Caco-2 (cell line): Measurements from ENCODE around the gene GBP4. TPM values are rescaled to one million over a fixed set of nuclear protein-coding genes. Genes with fewer than 3 reads are reported as not detected.

Experiments
- BruUV-seq: library from RNA; stranded (reverse); fragments of 400-500 nt; replicated peaks from 2 replicates; lab custom pipeline; 2021; lab: Mats Ljungman, UMichigan
- CTCF ChIA-PET: fragments of 300-600 bp; sonication (Branson Sonifier 250); formaldehyde crosslinking; loops from one replicate; lab custom pipeline; 2022; ENCODE audit warnings: antibody characterized with exemption; lab: Charles Lee
- POLR2A ChIA-PET: fragments of 300-600 bp; sonication (Branson Sonifier 250); formaldehyde crosslinking; loops from one replicate; lab custom pipeline; 2022; ENCODE audit warnings: antibody characterized with exemption; lab: Charles Lee
- DNase-seq, 2 experiments: peaks; one replicate each; pipeline versions ENCODE4 v3.0.0 to v3.0.0-alpha.2; 2020 to 2022
- H3K27me3 ChIP-seq: replicated peaks from 2 replicates; pipeline ENCODE4 v1.6.0; 2011; ENCODE audit warnings: low read length; ENCODE audit not compliant: control insufficient read depth, insufficient read depth
- H3K36me3 ChIP-seq: 2 replicates; pipeline ENCODE4 v1.5.1; 2011; ENCODE audit warnings: low read length; ENCODE audit not compliant: control insufficient read depth, insufficient read depth
- H3K4me1 ChIP-seq: fragments of 250-450 bp; sonication (Bioruptor Pico); 2 replicates; pipeline ENCODE4 v1.5.1; 2020; ENCODE audit warnings: mild to moderate bottlenecking
- H3K4me3 ChIP-seq: 2 replicates; pipeline ENCODE4 v1.5.1; 2011; ENCODE audit warnings: low read depth, mild to moderate bottlenecking, control low read depth, low read length
- H3K9me3 ChIP-seq: fragments of 250-450 bp; sonication (Bioruptor Pico); 2 replicates; pipeline ENCODE4 v1.5.1; 2020; ENCODE audit warnings: mild to moderate bottlenecking, moderate library complexity
- H3K27ac Mint-ChIP-seq: one replicate; pipeline ENCODE4 v1.8.0; 2022; ENCODE audit warnings: mixed read lengths; ENCODE audit not compliant: unreplicated experiment
- H3K27me3 Mint-ChIP-seq: one replicate; pipeline ENCODE4 v1.8.0; 2022; ENCODE audit warnings: mixed read lengths; ENCODE audit not compliant: insufficient read depth, unreplicated experiment
- H3K36me3 Mint-ChIP-seq: one replicate; pipeline ENCODE4 v1.8.0; 2022; ENCODE audit warnings: mild to moderate bottlenecking, mixed read lengths; ENCODE audit not compliant: insufficient read depth, unreplicated experiment
- H3K4me1 Mint-ChIP-seq: one replicate; pipeline ENCODE4 v1.8.0; 2022; ENCODE audit warnings: low read depth, mixed read lengths; ENCODE audit not compliant: unreplicated experiment
- H3K4me3 Mint-ChIP-seq: one replicate; pipeline ENCODE4 v1.8.0; 2022; ENCODE audit warnings: mild to moderate bottlenecking, moderate library complexity, mixed read lengths; ENCODE audit not compliant: unreplicated experiment
- H3K9me3 Mint-ChIP-seq: one replicate; pipeline ENCODE4 v1.8.0; 2022; ENCODE audit warnings: mixed read lengths; ENCODE audit not compliant: unreplicated experiment
- CTCF ChIP-seq, 2 experiments: fragments of 200-600 bp in 1 of 2; IDR thresholded peaks; 1 replicate in 1 of 2; 2 replicates in 1 of 2; pipeline versions ENCODE4 v1.5.1 to v1.8.0; 2011 to 2022; ENCODE audit warnings: antibody characterized with exemption in 1 of 2, control low read depth in 1 of 2, inconsistent platforms in 1 of 2, low read depth in 1 of 2, low read length in 1 of 2, mild to moderate bottlenecking in 1 of 2, moderate library complexity in 1 of 2; ENCODE audit not compliant: insufficient read depth in 1 of 2, severe bottlenecking in 1 of 2, unreplicated experiment in 1 of 2
- intact Hi-C: fragments of 100-400 bp; cut with micrococcal nuclease; formaldehyde crosslinking; loops from one replicate; pipeline ENCODE4 v1.10.0; 2022; ENCODE audit not compliant: unreplicated experiment
- total RNA-seq: library from RNA; stranded (reverse); gene quantifications from 2 replicates; pipeline ENCODE4 v1.2.3, GENCODE V29; 2022

GBP4 gene
- total RNA-seq, 1 experiment from 2014 or later = not detected

DNA sequence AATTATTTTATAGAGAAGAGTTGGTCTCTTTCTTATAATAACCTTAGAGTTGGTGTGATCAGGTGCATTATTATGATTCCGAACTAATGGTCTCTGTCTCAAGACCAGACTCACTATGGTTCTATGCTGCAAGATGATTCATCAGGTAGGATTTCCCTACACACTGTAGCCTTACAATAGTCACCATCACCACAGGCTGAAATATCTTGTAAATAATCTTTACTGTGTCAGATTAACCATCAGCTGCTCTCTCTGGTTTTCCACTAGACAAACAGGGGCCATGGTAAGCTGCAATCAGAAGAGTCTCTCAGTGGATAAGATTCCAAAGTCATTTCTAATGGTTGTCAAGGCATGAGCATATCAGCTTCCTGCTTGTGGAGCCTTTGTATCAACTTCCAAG lies 4.4 kb upstream of the GBP4 start:
- H3K9me3 ChIP-seq = no peaks in the 10 kb centered on the region
- no peak overlapping the region for H3K4me3 ChIP-seq
- Mint-ChIP-seq H3K9me3 (peaks cover 10% of the 10 kb centered on the region), H3K4me3 (no peak overlapping the region), H3K27me3 (peaks cover under 1% of the 10 kb centered on the region), H3K4me1 (no peaks in the 10 kb centered on the region), H3K27ac (no peak overlapping the region), H3K36me3 (no peaks in the 10 kb centered on the region)
- H3K4me1 ChIP-seq = no peaks in the 10 kb centered on the region
- POLR2A ChIA-PET = no interaction called here
- CTCF ChIA-PET = interaction anchor here (0.6 kb wide), 1 partner anchor 352 kb away, joined by 3 read pairs; no protein-coding TSS in a partner anchor
- DNase-seq = no peak
- H3K27me3 ChIP-seq = no peaks in the 10 kb centered on the region
- H3K36me3 ChIP-seq = no peaks in the 10 kb centered on the region
- no peak for TF ChIP-seq CTCF (IDR thresholded peaks at IDR 0.05; ENCODE audit: insufficient read depth in 1 of 2, low read depth in 1 of 2, low read length in 1 of 2, severe bottlenecking in 1 of 2, unreplicated experiment in 1 of 2)
- no TSS peak for BruUV-seq
- intact Hi-C loops = no loop called here

GRCh38 chr1:89201106-89201794 lies 2.5 kb upstream of the GBP4 start:
- CTCF ChIA-PET = no interaction called here
- intact Hi-C loops = no loop called here
- Histone ChIP-seq H3K4me1 (no peaks in the 10 kb centered on the region), H3K4me3 (no peak overlapping the region), H3K27me3 (no peaks in the 10 kb centered on the region), H3K36me3 (no peaks in the 10 kb centered on the region), H3K9me3 (no peaks in the 10 kb centered on the region)
- DNase-seq = no peak
- Mint-ChIP-seq H3K36me3 (no peaks in the 10 kb centered on the region), H3K9me3 (no peaks in the 10 kb centered on the region), H3K4me1 (no peaks in the 10 kb centered on the region), H3K27ac (no peak overlapping the region), H3K27me3 (peaks cover 3% of the 10 kb centered on the region), H3K4me3 (no peak overlapping the region)
- POLR2A ChIA-PET = no interaction called here
- BruUV-seq = no TSS peak
- TF ChIP-seq CTCF (IDR thresholded peaks at IDR 0.05; ENCODE audit: insufficient read depth in 1 of 2, low read depth in 1 of 2, low read length in 1 of 2, severe bottlenecking in 1 of 2, unreplicated experiment in 1 of 2) = no peak

DNA sequence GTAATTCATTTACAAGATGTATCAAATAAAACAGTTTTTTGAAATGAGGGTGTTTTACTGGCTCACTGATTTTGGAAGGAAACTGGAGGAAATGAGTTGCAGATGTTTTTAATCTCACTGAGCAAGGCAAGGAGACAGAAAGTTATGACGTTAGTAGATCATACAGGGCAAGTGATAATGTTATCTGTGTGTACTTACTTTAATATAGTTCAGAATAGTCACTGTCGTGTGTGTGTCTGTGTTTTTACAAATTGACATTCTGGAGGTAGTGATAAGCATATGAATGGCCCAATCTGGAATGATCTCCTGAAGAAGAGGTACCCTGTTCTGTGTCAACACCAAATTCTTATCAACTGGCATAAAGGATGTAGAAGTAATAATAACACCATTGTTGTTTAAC lies 1.9 kb upstream of the GBP4 start:
- no peaks in the 10 kb centered on the region for H3K4me1 ChIP-seq
- Mint-ChIP-seq H3K4me3 (no peak overlapping the region), H3K27me3 (peaks cover 3% of the 10 kb centered on the region), H3K27ac (no peak overlapping the region), H3K36me3 (no peaks in the 10 kb centered on the region), H3K4me1 (no peaks in the 10 kb centered on the region), H3K9me3 (no peaks in the 10 kb centered on the region)
- no peak for DNase-seq
- intact Hi-C loops = no loop called here
- TF ChIP-seq CTCF (IDR thresholded peaks at IDR 0.05; ENCODE audit: insufficient read depth in 1 of 2, low read depth in 1 of 2, low read length in 1 of 2, severe bottlenecking in 1 of 2, unreplicated experiment in 1 of 2) = no peak
- H3K4me3 ChIP-seq = no peak overlapping the region
- no peaks in the 10 kb centered on the region for H3K27me3 ChIP-seq
- H3K9me3 ChIP-seq = no peaks in the 10 kb centered on the region
- no peaks in the 10 kb centered on the region for H3K36me3 ChIP-seq
- BruUV-seq = no TSS peak
- POLR2A ChIA-PET = no interaction called here
- CTCF ChIA-PET = no interaction called here
